GM23338 (cell line): ENCODE measurements around the gene RAPGEF4. TPM values are rescaled to one million over a fixed set of nuclear protein-coding genes. Genes with fewer than 3 reads are reported as not detected.

Source experiments
- ATAC-seq: fragments of 200-7000 bp; cut with Tn5 transposase; 3 replicates; pipeline ENCODE4 v1.9.1; 2020
- DNase-seq: peaks from one replicate; pipeline ENCODE4 v3.0.0-alpha.2; 2015; ENCODE audit warnings: low spot score
- H2AFZ ChIP-seq: fragments of 200-600 bp; sonication (generic); 2 replicates; pipeline ENCODE4 v1.8.0; 2016; ENCODE audit warnings: antibody characterized with exemption, mild to moderate bottlenecking, moderate library complexity
- H3F3A ChIP-seq: fragments of 200-600 bp; sonication (generic); replicated peaks from 2 replicates; pipeline ENCODE4 v1.8.0; 2017; ENCODE audit warnings: antibody characterized with exemption, mixed run types, low read depth
- H3K27ac ChIP-seq: fragments of 200-600 bp; sonication (generic); 2 replicates; pipeline ENCODE4 v1.6.1; 2016; ENCODE audit warnings: low read depth
- H3K27me3 ChIP-seq: fragments of 200-600 bp; sonication (generic); 2 replicates; pipeline ENCODE4 v1.8.0; 2016; ENCODE audit warnings: mild to moderate bottlenecking, mixed run types, moderate library complexity; ENCODE audit not compliant: insufficient read depth
- H3K36me3 ChIP-seq: fragments of 200-600 bp; sonication (generic); 2 replicates; pipeline ENCODE4 v1.8.0; 2016; ENCODE audit warnings: mild to moderate bottlenecking; ENCODE audit not compliant: insufficient read depth
- H3K4me1 ChIP-seq: fragments of 200-600 bp; sonication (generic); 2 replicates; pipeline ENCODE4 v1.8.0; 2016; ENCODE audit warnings: mild to moderate bottlenecking, moderate library complexity; ENCODE audit not compliant: insufficient read depth
- H3K4me2 ChIP-seq: fragments of 200-600 bp; sonication (generic); 2 replicates; pipeline ENCODE4 v1.7.1; 2017; ENCODE audit warnings: mixed run types
- H3K4me3 ChIP-seq: fragments of 200-600 bp; sonication (generic); 2 replicates; pipeline ENCODE4 v1.6.1; 2016; ENCODE audit warnings: mixed run types
- H3K79me2 ChIP-seq: fragments of 200-600 bp; sonication (generic); replicated peaks from 2 replicates; pipeline ENCODE4 v1.8.0; 2017; ENCODE audit warnings: mild to moderate bottlenecking; ENCODE audit not compliant: insufficient read depth
- H3K9me2 ChIP-seq: fragments of 200-600 bp; sonication (generic); 2 replicates; pipeline ENCODE4 v1.8.0; 2017; ENCODE audit not compliant: insufficient read depth
- H4K20me1 ChIP-seq: fragments of 200-600 bp; sonication (generic); replicated peaks from 2 replicates; pipeline ENCODE4 v1.8.0; 2017; ENCODE audit warnings: mild to moderate bottlenecking; ENCODE audit not compliant: insufficient read depth
- H3K27ac Mint-ChIP-seq: 2 replicates; pipeline ENCODE4 v1.8.0; 2020; ENCODE audit warnings: inconsistent platforms, mild to moderate bottlenecking, moderate library complexity, mixed read lengths
- H3K27me3 Mint-ChIP-seq: 3 replicates; pipeline ENCODE4 v1.8.0; 2022; ENCODE audit warnings: low read depth, mild to moderate bottlenecking, moderate library complexity, mixed read lengths, inconsistent platforms; ENCODE audit not compliant: insufficient read depth, poor library complexity
- H3K36me3 Mint-ChIP-seq: 3 replicates; pipeline ENCODE4 v1.8.0; 2021; ENCODE audit warnings: low read depth, mild to moderate bottlenecking, inconsistent platforms, moderate library complexity, mixed read lengths
- H3K4me1 Mint-ChIP-seq: 3 replicates; pipeline ENCODE4 v1.8.0; 2020; ENCODE audit warnings: mild to moderate bottlenecking, inconsistent platforms, mixed read lengths
- H3K4me3 Mint-ChIP-seq: 3 replicates; pipeline ENCODE4 v1.8.0; 2021; ENCODE audit warnings: moderate library complexity, mild to moderate bottlenecking, inconsistent platforms, mixed read lengths
- H3K9me3 Mint-ChIP-seq: 3 replicates; pipeline ENCODE4 v1.8.0; 2020; ENCODE audit warnings: moderate library complexity, mild to moderate bottlenecking, inconsistent platforms, mixed read lengths
- EZH2phosphoT487 ChIP-seq: fragments of 200-600 bp; sonication (generic); IDR thresholded peaks from one replicate; pipeline ENCODE4 v1.8.1; 2018; ENCODE audit warnings: antibody characterized with exemption; ENCODE audit not compliant: unreplicated experiment
- NANOG ChIP-seq: IDR thresholded peaks from 2 replicates; pipeline ENCODE4 v1.6.1; 2016; ENCODE audit warnings: antibody characterized with exemption, borderline replicate concordance
- POLR2AphosphoS5 ChIP-seq: IDR thresholded peaks from 2 replicates; pipeline ENCODE4 v1.6.1; 2016; ENCODE audit warnings: antibody characterized with exemption, low read depth
- STAT1 ChIP-seq: IDR thresholded peaks from one replicate; pipeline ENCODE4 v1.6.1; 2016; ENCODE audit warnings: antibody characterized with exemption; ENCODE audit not compliant: unreplicated experiment
- ZNF114 ChIP-seq: fragments of 250-450 bp; sonication (Bioruptor Pico); IDR thresholded peaks from 2 replicates; pipeline ENCODE4 v1.5.0; 2020; ENCODE audit warnings: mild to moderate bottlenecking, moderate library complexity
- ZNF331 ChIP-seq: fragments of 250-450 bp; sonication (Bioruptor Pico); IDR thresholded peaks from 2 replicates; pipeline ENCODE4 v1.5.0; 2020; ENCODE audit warnings: low read depth, mild to moderate bottlenecking, moderate library complexity
- polyA plus RNA-seq: library from polyadenylated mRNA; unstranded; fragments of >200 nt; fragmentation: Nextera tagmentation; extraction: Ambion mirVana; gene quantifications from 2 replicates; pipeline ENCODE4 v1.2.1, GENCODE V29; 2016
- total RNA-seq: library from RNA; depleted of rRNA; stranded (reverse); fragments of >200 nt; shearing (Covaris generic); gene quantifications from 2 replicates; pipeline ENCODE4 v1.2.3, GENCODE V29; 2014
- TF ChIP-seq, protein P1 (sequence below), 2 experiments: fragments of 200-600 bp in 1 of 2; sonication (generic) in 1 of 2; conservative IDR thresholded peaks; 2 replicates each; pipeline versions ENCODE4 v1.5.1 to v1.6.1; 2016 to 2017; ENCODE audit warnings: antibody characterized with exemption in 2 of 2, low read depth in 2 of 2, mild to moderate bottlenecking in 2 of 2, moderate library complexity in 1 of 2
- TF ChIP-seq, protein P2 (sequence below): IDR thresholded peaks from 2 replicates; pipeline ENCODE4 v1.6.1; 2016; ENCODE audit warnings: antibody characterized with exemption
- TF ChIP-seq, protein P3 (sequence below): IDR thresholded peaks from one replicate; pipeline ENCODE4 v1.6.1; 2018; ENCODE audit warnings: antibody characterized with exemption; ENCODE audit not compliant: unreplicated experiment
- TF ChIP-seq, protein P4 (sequence below): fragments of 250-450 bp; sonication (Bioruptor Pico); IDR thresholded peaks from 2 replicates; pipeline ENCODE4 v1.5.0; 2020; ENCODE audit warnings: mild to moderate bottlenecking, moderate library complexity

RAPGEF4 gene
- total and polyA plus RNA-seq, 2 experiments from 2014 or later, result 1.7 to 4.7 TPM

DNA sequence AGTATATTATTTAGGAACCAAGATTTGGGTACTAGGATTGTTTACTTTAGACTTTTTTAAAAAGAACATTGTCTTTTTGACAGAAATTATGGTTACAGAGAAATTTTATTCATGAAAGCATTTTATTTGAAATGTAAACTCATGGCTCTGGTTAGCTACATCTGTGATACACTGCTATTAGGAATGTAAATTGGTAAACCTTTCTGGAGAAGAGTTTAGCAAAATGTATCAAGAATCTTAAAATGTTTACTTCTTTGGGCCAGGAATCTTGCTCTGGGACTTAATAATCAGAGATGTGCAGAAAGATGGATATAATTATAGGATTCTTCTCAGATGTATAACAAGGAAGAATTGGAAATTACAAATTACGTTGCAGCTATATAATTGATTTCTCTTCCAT lies 359.7 kb downstream of the RAPGEF4 start:
- no peaks in the 10 kb centered on the region for H3K27me3 Mint-ChIP-seq
- no peaks in the 10 kb centered on the region for H3K79me2 ChIP-seq
- TF ChIP-seq NANOG (no peak), POLR2AphosphoS5 (no peak), STAT1 (no peak), EZH2phosphoT487 (no peak), ZNF114 (CRISPR knock-in tag) (no peak), ZNF331 (no peak)
- TF ChIP-seq, protein P1, sequence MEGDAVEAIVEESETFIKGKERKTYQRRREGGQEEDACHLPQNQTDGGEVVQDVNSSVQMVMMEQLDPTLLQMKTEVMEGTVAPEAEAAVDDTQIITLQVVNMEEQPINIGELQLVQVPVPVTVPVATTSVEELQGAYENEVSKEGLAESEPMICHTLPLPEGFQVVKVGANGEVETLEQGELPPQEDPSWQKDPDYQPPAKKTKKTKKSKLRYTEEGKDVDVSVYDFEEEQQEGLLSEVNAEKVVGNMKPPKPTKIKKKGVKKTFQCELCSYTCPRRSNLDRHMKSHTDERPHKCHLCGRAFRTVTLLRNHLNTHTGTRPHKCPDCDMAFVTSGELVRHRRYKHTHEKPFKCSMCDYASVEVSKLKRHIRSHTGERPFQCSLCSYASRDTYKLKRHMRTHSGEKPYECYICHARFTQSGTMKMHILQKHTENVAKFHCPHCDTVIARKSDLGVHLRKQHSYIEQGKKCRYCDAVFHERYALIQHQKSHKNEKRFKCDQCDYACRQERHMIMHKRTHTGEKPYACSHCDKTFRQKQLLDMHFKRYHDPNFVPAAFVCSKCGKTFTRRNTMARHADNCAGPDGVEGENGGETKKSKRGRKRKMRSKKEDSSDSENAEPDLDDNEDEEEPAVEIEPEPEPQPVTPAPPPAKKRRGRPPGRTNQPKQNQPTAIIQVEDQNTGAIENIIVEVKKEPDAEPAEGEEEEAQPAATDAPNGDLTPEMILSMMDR (conservative IDR thresholded peaks at IDR 0.05; ENCODE audit: low read depth in 2 of 2), result no peak
- TF ChIP-seq, protein P2, sequence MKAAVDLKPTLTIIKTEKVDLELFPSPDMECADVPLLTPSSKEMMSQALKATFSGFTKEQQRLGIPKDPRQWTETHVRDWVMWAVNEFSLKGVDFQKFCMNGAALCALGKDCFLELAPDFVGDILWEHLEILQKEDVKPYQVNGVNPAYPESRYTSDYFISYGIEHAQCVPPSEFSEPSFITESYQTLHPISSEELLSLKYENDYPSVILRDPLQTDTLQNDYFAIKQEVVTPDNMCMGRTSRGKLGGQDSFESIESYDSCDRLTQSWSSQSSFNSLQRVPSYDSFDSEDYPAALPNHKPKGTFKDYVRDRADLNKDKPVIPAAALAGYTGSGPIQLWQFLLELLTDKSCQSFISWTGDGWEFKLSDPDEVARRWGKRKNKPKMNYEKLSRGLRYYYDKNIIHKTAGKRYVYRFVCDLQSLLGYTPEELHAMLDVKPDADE, result no peak
- TF ChIP-seq, protein P3, sequence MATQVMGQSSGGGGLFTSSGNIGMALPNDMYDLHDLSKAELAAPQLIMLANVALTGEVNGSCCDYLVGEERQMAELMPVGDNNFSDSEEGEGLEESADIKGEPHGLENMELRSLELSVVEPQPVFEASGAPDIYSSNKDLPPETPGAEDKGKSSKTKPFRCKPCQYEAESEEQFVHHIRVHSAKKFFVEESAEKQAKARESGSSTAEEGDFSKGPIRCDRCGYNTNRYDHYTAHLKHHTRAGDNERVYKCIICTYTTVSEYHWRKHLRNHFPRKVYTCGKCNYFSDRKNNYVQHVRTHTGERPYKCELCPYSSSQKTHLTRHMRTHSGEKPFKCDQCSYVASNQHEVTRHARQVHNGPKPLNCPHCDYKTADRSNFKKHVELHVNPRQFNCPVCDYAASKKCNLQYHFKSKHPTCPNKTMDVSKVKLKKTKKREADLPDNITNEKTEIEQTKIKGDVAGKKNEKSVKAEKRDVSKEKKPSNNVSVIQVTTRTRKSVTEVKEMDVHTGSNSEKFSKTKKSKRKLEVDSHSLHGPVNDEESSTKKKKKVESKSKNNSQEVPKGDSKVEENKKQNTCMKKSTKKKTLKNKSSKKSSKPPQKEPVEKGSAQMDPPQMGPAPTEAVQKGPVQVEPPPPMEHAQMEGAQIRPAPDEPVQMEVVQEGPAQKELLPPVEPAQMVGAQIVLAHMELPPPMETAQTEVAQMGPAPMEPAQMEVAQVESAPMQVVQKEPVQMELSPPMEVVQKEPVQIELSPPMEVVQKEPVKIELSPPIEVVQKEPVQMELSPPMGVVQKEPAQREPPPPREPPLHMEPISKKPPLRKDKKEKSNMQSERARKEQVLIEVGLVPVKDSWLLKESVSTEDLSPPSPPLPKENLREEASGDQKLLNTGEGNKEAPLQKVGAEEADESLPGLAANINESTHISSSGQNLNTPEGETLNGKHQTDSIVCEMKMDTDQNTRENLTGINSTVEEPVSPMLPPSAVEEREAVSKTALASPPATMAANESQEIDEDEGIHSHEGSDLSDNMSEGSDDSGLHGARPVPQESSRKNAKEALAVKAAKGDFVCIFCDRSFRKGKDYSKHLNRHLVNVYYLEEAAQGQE, result no peak
- TF ChIP-seq, protein P4, sequence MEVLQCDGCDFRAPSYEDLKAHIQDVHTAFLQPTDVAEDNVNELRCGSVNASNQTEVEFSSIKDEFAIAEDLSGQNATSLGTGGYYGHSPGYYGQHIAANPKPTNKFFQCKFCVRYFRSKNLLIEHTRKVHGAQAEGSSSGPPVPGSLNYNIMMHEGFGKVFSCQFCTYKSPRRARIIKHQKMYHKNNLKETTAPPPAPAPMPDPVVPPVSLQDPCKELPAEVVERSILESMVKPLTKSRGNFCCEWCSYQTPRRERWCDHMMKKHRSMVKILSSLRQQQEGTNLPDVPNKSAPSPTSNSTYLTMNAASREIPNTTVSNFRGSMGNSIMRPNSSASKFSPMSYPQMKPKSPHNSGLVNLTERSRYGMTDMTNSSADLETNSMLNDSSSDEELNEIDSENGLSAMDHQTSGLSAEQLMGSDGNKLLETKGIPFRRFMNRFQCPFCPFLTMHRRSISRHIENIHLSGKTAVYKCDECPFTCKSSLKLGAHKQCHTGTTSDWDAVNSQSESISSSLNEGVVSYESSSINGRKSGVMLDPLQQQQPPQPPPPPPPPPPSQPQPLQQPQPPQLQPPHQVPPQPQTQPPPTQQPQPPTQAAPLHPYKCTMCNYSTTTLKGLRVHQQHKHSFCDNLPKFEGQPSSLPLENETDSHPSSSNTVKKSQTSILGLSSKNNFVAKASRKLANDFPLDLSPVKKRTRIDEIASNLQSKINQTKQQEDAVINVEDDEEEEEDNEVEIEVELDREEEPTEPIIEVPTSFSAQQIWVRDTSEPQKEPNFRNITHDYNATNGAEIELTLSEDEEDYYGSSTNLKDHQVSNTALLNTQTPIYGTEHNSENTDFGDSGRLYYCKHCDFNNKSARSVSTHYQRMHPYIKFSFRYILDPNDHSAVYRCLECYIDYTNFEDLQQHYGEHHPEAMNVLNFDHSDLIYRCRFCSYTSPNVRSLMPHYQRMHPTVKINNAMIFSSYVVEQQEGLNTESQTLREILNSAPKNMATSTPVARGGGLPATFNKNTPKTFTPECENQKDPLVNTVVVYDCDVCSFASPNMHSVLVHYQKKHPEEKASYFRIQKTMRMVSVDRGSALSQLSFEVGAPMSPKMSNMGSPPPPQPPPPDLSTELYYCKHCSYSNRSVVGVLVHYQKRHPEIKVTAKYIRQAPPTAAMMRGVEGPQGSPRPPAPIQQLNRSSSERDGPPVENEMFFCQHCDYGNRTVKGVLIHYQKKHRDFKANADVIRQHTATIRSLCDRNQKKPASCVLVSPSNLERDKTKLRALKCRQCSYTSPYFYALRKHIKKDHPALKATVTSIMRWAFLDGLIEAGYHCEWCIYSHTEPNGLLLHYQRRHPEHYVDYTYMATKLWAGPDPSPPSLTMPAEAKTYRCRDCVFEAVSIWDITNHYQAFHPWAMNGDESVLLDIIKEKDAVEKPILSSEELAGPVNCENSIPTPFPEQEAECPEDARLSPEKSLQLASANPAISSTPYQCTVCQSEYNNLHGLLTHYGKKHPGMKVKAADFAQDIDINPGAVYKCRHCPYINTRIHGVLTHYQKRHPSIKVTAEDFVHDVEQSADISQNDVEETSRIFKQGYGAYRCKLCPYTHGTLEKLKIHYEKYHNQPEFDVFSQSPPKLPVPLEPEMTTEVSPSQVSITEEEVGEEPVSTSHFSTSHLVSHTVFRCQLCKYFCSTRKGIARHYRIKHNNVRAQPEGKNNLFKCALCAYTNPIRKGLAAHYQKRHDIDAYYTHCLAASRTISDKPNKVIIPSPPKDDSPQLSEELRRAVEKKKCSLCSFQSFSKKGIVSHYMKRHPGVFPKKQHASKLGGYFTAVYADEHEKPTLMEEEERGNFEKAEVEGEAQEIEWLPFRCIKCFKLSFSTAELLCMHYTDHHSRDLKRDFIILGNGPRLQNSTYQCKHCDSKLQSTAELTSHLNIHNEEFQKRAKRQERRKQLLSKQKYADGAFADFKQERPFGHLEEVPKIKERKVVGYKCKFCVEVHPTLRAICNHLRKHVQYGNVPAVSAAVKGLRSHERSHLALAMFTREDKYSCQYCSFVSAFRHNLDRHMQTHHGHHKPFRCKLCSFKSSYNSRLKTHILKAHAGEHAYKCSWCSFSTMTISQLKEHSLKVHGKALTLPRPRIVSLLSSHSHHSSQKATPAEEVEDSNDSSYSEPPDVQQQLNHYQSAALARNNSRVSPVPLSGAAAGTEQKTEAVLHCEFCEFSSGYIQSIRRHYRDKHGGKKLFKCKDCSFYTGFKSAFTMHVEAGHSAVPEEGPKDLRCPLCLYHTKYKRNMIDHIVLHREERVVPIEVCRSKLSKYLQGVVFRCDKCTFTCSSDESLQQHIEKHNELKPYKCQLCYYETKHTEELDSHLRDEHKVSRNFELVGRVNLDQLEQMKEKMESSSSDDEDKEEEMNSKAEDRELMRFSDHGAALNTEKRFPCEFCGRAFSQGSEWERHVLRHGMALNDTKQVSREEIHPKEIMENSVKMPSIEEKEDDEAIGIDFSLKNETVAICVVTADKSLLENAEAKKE (CRISPR knock-in tag), result no peak
- H3K36me3 ChIP-seq, result no peaks in the 10 kb centered on the region
- no peak overlapping the region for H2AFZ ChIP-seq
- H3K4me2 ChIP-seq, result no peak overlapping the region
- peaks cover 12% of the 10 kb centered on the region for H3K4me1 Mint-ChIP-seq
- no peaks in the 10 kb centered on the region; the same call in 2 of the 3 replicates for H3K9me3 Mint-ChIP-seq
- no peaks in the 10 kb centered on the region for H3K36me3 Mint-ChIP-seq
- no peaks in the 10 kb centered on the region for H3F3A ChIP-seq
- ATAC-seq (no peak), DNase-seq (no peak)
- H3K27ac Mint-ChIP-seq, result no peak overlapping the region
- no peaks in the 10 kb centered on the region for H3K9me2 ChIP-seq
- H3K4me1 ChIP-seq, result peaks cover 5% of the 10 kb centered on the region; the same call in 1 of the 2 replicates
- no peaks in the 10 kb centered on the region for H3K27me3 ChIP-seq
- no peak overlapping the region for H3K4me3 Mint-ChIP-seq
- H3K4me3 ChIP-seq, result no peak overlapping the region
- no peaks in the 10 kb centered on the region for H4K20me1 ChIP-seq
- H3K27ac ChIP-seq, result no peak overlapping the region
